HCT116 (cell line): Measurements from ENCODE around the gene STXBP3. TPM values are rescaled to one million over a fixed set of nuclear protein-coding genes. Genes with fewer than 3 reads are reported as not detected.

Experiments used
- ATAC-seq: fragments of 200-7000 bp; cut with Tn5 transposase; 2 replicates; pipeline ENCODE4 v1.9.1; 2020; ENCODE audit warnings: mild to moderate bottlenecking, moderate library complexity
- BruUV-seq: library from RNA; stranded (reverse); fragments of 400-500 nt; replicated peaks from 2 replicates; lab custom pipeline; 2021; lab: Mats Ljungman, UMichigan
- CTCF ChIA-PET: fragments of 300-600 bp; sonication (Branson Sonifier 250); formaldehyde crosslinking; loops from one replicate; lab custom pipeline; 2021; ENCODE audit warnings: antibody characterized with exemption; lab: Charles Lee
- POLR2A ChIA-PET: fragments of 300-600, 350-600 bp; sonication (Branson Sonifier 250); formaldehyde crosslinking; loops from one replicate; lab custom pipeline; 2021; ENCODE audit warnings: antibody characterized with exemption; lab: Charles Lee
- RAD21 ChIA-PET, 2 experiments: fragments of 300-600 bp; sonication (Branson Sonifier 250); formaldehyde crosslinking; loops; one replicate each; lab custom pipeline; 2023; ENCODE audit warnings: low total read pairs in 2 of 2; ENCODE audit not compliant: uncharacterized antibody in 2 of 2, unreplicated experiment in 2 of 2, low non-redundant PET in 1 of 2; lab: Charles Lee
- DNase-seq: peaks from one replicate; pipeline ENCODE4 v3.0.0-alpha.2; 2010; ENCODE audit warnings: low read depth, low spot score
- H2AFZ ChIP-seq: fragments of 200-600 bp; shearing (Covaris generic), sonication (generic); 2 replicates; pipeline ENCODE4 v1.6.1; 2017; ENCODE audit warnings: low read depth, mixed run types, mixed read lengths, antibody characterized with exemption, low read length; ENCODE audit not compliant: poor library complexity, severe bottlenecking
- H3K27ac ChIP-seq: 2 replicates; pipeline ENCODE4 v1.5.1; 2012; ENCODE audit warnings: low read depth, low read length
- H3K27me3 ChIP-seq: fragments of 200-600 bp; sonication (generic); 2 replicates; pipeline ENCODE4 v1.6.1; 2016; ENCODE audit warnings: mixed run types, low read length, mixed read lengths; ENCODE audit not compliant: insufficient read depth
- H3K36me3 ChIP-seq, 2 experiments: fragments of 200-500 bp in 1 of 2; fragments of 200-600 bp in 1 of 2; sonication (Bioruptor generic) in 1 of 2; sonication (generic) in 1 of 2; 2 replicates each; pipeline versions ENCODE4 v1.5.1 to v1.6.1; 2014 to 2016; ENCODE audit warnings: low read length in 2 of 2, inconsistent platforms in 1 of 2, mixed read lengths in 1 of 2, mixed run types in 1 of 2; ENCODE audit not compliant: insufficient read depth in 2 of 2, control insufficient read depth in 1 of 2
- H3K4me1 ChIP-seq, 2 experiments: fragments of 200-600 bp in 1 of 2; sonication (generic) in 1 of 2; 2 replicates each; pipeline versions ENCODE4 v1.5.1 to v1.6.1; 2012 to 2017; ENCODE audit warnings: low read length in 2 of 2, inconsistent platforms in 1 of 2, mild to moderate bottlenecking in 1 of 2, mixed read lengths in 1 of 2, mixed run types in 1 of 2, moderate library complexity in 1 of 2; ENCODE audit not compliant: insufficient read depth in 2 of 2, control insufficient read depth in 1 of 2
- H3K4me2 ChIP-seq: fragments of 200-600 bp; sonication (generic); 2 replicates; pipeline ENCODE4 v1.6.1; 2017; ENCODE audit warnings: mixed run types, low read length, mixed read lengths
- H3K4me3 ChIP-seq, 2 experiments: fragments of 200-600 bp in 1 of 2; sonication (generic) in 1 of 2; replicated peaks in 1 of 2; 2 replicates each; pipeline ENCODE4 v1.5.1; 2011 to 2016; ENCODE audit warnings: low read length in 2 of 2, control low read depth in 1 of 2, low read depth in 1 of 2, mild to moderate bottlenecking in 1 of 2, mixed read lengths in 1 of 2, mixed run types in 1 of 2
- H3K79me2 ChIP-seq: fragments of 200-600 bp; sonication (generic); 2 replicates; pipeline ENCODE4 v1.6.1; 2017; ENCODE audit warnings: mild to moderate bottlenecking, mixed run types, low read length, moderate library complexity, mixed read lengths; ENCODE audit not compliant: insufficient read depth
- H3K9ac ChIP-seq: fragments of 200-600 bp; sonication (generic); 2 replicates; pipeline ENCODE4 v1.6.1; 2016; ENCODE audit warnings: low read length, mixed read lengths
- H3K9me2 ChIP-seq: fragments of 200-600 bp; sonication (generic), shearing (Covaris generic); 2 replicates; pipeline ENCODE4 v1.6.1; 2017; ENCODE audit warnings: mixed run types, mild to moderate bottlenecking, moderate library complexity; ENCODE audit not compliant: insufficient read depth
- H3K9me3 ChIP-seq, 2 experiments: fragments of 200-500 bp in 1 of 2; fragments of 200-600 bp in 1 of 2; sonication (Bioruptor generic) in 1 of 2; sonication (generic) in 1 of 2; 2 replicates each; pipeline ENCODE4 v1.6.1; 2014 to 2017; ENCODE audit warnings: low read length in 2 of 2, mixed read lengths in 2 of 2, inconsistent platforms in 1 of 2, low read depth in 1 of 2, mild to moderate bottlenecking in 1 of 2, mixed run types in 1 of 2, moderate library complexity in 1 of 2; ENCODE audit not compliant: control insufficient read depth in 1 of 2, insufficient read depth in 1 of 2
- H4K20me1 ChIP-seq: fragments of 200-600 bp; sonication (generic), shearing (Covaris generic); 2 replicates; pipeline ENCODE4 v1.6.1; 2017; ENCODE audit warnings: mixed run types, mild to moderate bottlenecking, moderate library complexity; ENCODE audit not compliant: insufficient read depth
- ATF3 ChIP-seq: IDR thresholded peaks from 2 replicates; pipeline ENCODE4 v1.6.1; 2012
- CEBPB ChIP-seq: IDR thresholded peaks from 2 replicates; pipeline ENCODE4 v1.6.1; 2012; ENCODE audit warnings: low read depth
- EGR1 ChIP-seq: IDR thresholded peaks from 2 replicates; pipeline ENCODE4 v1.6.1; 2012; ENCODE audit warnings: low read depth
- EZH2 ChIP-seq: fragments of 200-600 bp; sonication (generic); IDR thresholded peaks from 2 replicates; pipeline ENCODE4 v1.6.1; 2017; ENCODE audit warnings: antibody characterized with exemption, mixed run types
- EZH2phosphoT487 ChIP-seq: fragments of 200-600 bp; IDR thresholded peaks from 2 replicates; pipeline ENCODE4 v1.6.1; 2018; ENCODE audit warnings: antibody characterized with exemption, borderline replicate concordance
- FOSL1 ChIP-seq: IDR thresholded peaks from 2 replicates; pipeline ENCODE4 v1.6.1; 2012; ENCODE audit warnings: low read depth
- JUND ChIP-seq: IDR thresholded peaks from 2 replicates; pipeline ENCODE4 v1.6.1; 2012
- MAX ChIP-seq: IDR thresholded peaks from 2 replicates; pipeline ENCODE4 v1.6.1; 2012
- POLR2AphosphoS5 ChIP-seq: IDR thresholded peaks from 2 replicates; pipeline ENCODE4 v1.6.1; 2011; ENCODE audit warnings: mild to moderate bottlenecking, low read depth, low read length, moderate library complexity
- RAD21 ChIP-seq: IDR thresholded peaks from 2 replicates; pipeline ENCODE4 v1.6.1; 2012; ENCODE audit warnings: low read depth, mild to moderate bottlenecking
- SIN3A ChIP-seq: IDR thresholded peaks from 2 replicates; pipeline ENCODE4 v1.6.1; 2012; ENCODE audit warnings: low read depth
- SP1 ChIP-seq: IDR thresholded peaks from 2 replicates; pipeline ENCODE4 v1.6.1; 2012; ENCODE audit warnings: low read depth
- SRF ChIP-seq: IDR thresholded peaks from 2 replicates; pipeline ENCODE4 v1.6.1; 2012; ENCODE audit warnings: low read depth
- TCF7L2 ChIP-seq: IDR thresholded peaks from 2 replicates; pipeline ENCODE4 v1.7.0; 2011; ENCODE audit warnings: borderline replicate concordance, inconsistent platforms; ENCODE audit not compliant: insufficient read depth, insufficient read length; ENCODE audit errors: extremely low read depth
- YY1 ChIP-seq: IDR thresholded peaks from 2 replicates; pipeline ENCODE4 v1.6.1; 2011; ENCODE audit warnings: low read length, low read depth, moderate library complexity, mild to moderate bottlenecking; ENCODE audit not compliant: insufficient replicate concordance; ENCODE audit errors: extremely low read depth
- intact Hi-C: fragments of 100-400 bp; cut with micrococcal nuclease; formaldehyde crosslinking; loops from 2 replicates; pipeline ENCODE4 v1.10.0; 2022
- total RNA-seq: library from RNA; stranded (reverse); gene quantifications from one replicate; pipeline ENCODE4 v1.2.1, GENCODE V29; 2021; ENCODE audit not compliant: unreplicated experiment
- TF ChIP-seq, protein P1 (sequence below): IDR thresholded peaks from 2 replicates; pipeline ENCODE4 v1.6.1; 2012; ENCODE audit warnings: low read depth
- TF ChIP-seq, protein P2 (sequence below), 3 experiments: fragments of 200-600 bp in 1 of 3; sonication (generic) in 1 of 3; IDR thresholded peaks in 2 of 3; conservative IDR thresholded peaks in 1 of 3; 2 replicates each; pipeline ENCODE4 v1.5.1; 2012 to 2017; ENCODE audit warnings: low read depth in 2 of 3, low read length in 2 of 3, antibody characterized with exemption in 1 of 3, borderline replicate concordance in 1 of 3, control low read depth in 1 of 3, mild to moderate bottlenecking in 1 of 3, mixed read lengths in 1 of 3, mixed run types in 1 of 3, moderate library complexity in 1 of 3; ENCODE audit not compliant: insufficient read depth in 1 of 3
- TF ChIP-seq, protein P3 (sequence below): IDR thresholded peaks from 2 replicates; pipeline ENCODE4 v1.6.1; 2011; ENCODE audit warnings: mild to moderate bottlenecking, low read length, moderate library complexity; ENCODE audit not compliant: insufficient replicate concordance; ENCODE audit errors: extremely low read depth

Gene STXBP3
- total RNA-seq, 1 experiment from 2014 or later, result 22.6 TPM

- Histone ChIP-seq H3K9ac (no peak overlapping the region), H3K27ac (no peak overlapping the region), H3K4me1 (no peaks in the 10 kb centered on the region), H3K9me3 (no peaks in the 10 kb centered on the region), H3K9me2 (no peaks in the 10 kb centered on the region), H3K4me3 (no peak overlapping the region), H3K79me2 (no peaks in the 10 kb centered on the region), H3K4me2 (no peak overlapping the region), H3K36me3 (peaks cover 7 to 10% of the 10 kb centered on the region in 2 experiments; a peak in 2 of 4 replicates), H4K20me1 (no peaks in the 10 kb centered on the region), H2AFZ (no peak overlapping the region), H3K27me3 (no peaks in the 10 kb centered on the region)
- intact Hi-C loops, result no loop called here
- ChIA-PET RAD21 (no interaction called here), CTCF (no interaction called here), POLR2A (no interaction called here)
- ATAC-seq (no peak), DNase-seq (no peak)
- BruUV-seq, result no TSS peak
- TF ChIP-seq EGR1 (no peak), FOSL1 (no peak), EZH2 (no peak), SRF (no peak), MAX (no peak), SP1 (no peak), ATF3 (no peak), EZH2phosphoT487 (no peak), YY1 (no peak), SIN3A (no peak), POLR2AphosphoS5 (no peak), CEBPB (no peak), RAD21 (no peak), JUND (no peak), TCF7L2 (no peak)
- TF ChIP-seq, protein P1, sequence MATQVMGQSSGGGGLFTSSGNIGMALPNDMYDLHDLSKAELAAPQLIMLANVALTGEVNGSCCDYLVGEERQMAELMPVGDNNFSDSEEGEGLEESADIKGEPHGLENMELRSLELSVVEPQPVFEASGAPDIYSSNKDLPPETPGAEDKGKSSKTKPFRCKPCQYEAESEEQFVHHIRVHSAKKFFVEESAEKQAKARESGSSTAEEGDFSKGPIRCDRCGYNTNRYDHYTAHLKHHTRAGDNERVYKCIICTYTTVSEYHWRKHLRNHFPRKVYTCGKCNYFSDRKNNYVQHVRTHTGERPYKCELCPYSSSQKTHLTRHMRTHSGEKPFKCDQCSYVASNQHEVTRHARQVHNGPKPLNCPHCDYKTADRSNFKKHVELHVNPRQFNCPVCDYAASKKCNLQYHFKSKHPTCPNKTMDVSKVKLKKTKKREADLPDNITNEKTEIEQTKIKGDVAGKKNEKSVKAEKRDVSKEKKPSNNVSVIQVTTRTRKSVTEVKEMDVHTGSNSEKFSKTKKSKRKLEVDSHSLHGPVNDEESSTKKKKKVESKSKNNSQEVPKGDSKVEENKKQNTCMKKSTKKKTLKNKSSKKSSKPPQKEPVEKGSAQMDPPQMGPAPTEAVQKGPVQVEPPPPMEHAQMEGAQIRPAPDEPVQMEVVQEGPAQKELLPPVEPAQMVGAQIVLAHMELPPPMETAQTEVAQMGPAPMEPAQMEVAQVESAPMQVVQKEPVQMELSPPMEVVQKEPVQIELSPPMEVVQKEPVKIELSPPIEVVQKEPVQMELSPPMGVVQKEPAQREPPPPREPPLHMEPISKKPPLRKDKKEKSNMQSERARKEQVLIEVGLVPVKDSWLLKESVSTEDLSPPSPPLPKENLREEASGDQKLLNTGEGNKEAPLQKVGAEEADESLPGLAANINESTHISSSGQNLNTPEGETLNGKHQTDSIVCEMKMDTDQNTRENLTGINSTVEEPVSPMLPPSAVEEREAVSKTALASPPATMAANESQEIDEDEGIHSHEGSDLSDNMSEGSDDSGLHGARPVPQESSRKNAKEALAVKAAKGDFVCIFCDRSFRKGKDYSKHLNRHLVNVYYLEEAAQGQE, result no peak
- TF ChIP-seq, protein P2, sequence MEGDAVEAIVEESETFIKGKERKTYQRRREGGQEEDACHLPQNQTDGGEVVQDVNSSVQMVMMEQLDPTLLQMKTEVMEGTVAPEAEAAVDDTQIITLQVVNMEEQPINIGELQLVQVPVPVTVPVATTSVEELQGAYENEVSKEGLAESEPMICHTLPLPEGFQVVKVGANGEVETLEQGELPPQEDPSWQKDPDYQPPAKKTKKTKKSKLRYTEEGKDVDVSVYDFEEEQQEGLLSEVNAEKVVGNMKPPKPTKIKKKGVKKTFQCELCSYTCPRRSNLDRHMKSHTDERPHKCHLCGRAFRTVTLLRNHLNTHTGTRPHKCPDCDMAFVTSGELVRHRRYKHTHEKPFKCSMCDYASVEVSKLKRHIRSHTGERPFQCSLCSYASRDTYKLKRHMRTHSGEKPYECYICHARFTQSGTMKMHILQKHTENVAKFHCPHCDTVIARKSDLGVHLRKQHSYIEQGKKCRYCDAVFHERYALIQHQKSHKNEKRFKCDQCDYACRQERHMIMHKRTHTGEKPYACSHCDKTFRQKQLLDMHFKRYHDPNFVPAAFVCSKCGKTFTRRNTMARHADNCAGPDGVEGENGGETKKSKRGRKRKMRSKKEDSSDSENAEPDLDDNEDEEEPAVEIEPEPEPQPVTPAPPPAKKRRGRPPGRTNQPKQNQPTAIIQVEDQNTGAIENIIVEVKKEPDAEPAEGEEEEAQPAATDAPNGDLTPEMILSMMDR (IDR thresholded peaks at IDR 0.05 in 2 of 3, conservative IDR thresholded peaks at IDR 0.05 in 1 of 3; ENCODE audit: borderline replicate concordance in 1 of 3, insufficient read depth in 1 of 3, low read depth in 2 of 3, low read length in 2 of 3), result no peak
- TF ChIP-seq, protein P3, sequence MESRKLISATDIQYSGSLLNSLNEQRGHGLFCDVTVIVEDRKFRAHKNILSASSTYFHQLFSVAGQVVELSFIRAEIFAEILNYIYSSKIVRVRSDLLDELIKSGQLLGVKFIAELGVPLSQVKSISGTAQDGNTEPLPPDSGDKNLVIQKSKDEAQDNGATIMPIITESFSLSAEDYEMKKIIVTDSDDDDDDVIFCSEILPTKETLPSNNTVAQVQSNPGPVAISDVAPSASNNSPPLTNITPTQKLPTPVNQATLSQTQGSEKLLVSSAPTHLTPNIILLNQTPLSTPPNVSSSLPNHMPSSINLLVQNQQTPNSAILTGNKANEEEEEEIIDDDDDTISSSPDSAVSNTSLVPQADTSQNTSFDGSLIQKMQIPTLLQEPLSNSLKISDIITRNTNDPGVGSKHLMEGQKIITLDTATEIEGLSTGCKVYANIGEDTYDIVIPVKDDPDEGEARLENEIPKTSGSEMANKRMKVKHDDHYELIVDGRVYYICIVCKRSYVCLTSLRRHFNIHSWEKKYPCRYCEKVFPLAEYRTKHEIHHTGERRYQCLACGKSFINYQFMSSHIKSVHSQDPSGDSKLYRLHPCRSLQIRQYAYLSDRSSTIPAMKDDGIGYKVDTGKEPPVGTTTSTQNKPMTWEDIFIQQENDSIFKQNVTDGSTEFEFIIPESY, result no peak
Observed at GRCh38 chr1:108758796-108759195, 12.3 kb downstream of the STXBP3 start.
